HEK293 (cell line): ENCODE measurements around the gene DNAJC6.

Experiments used
- ZNF324 ChIP-seq: fragments of 450-650 bp; formaldehyde crosslinking; IDR thresholded peaks from 2 replicates; pipeline ENCODE4 v1.5.1; 2016; ENCODE audit warnings: missing biosample characterization, missing genetic modification characterization
- ZNF362 ChIP-seq: fragments of 450-650 bp; formaldehyde crosslinking; IDR thresholded peaks from 2 replicates; pipeline ENCODE4 v1.5.1; 2016; ENCODE audit warnings: missing biosample characterization, missing genetic modification characterization
- ZNF521 ChIP-seq: fragments of 450-650 bp; formaldehyde crosslinking; IDR thresholded peaks from 2 replicates; pipeline ENCODE4 v1.5.1; 2017; ENCODE audit warnings: missing biosample characterization, mild to moderate bottlenecking, missing genetic modification characterization
- ZNF585B ChIP-seq: fragments of 450-650 bp; formaldehyde crosslinking; IDR thresholded peaks from 2 replicates; pipeline ENCODE4 v1.5.1; 2016; ENCODE audit warnings: missing biosample characterization, missing genetic modification characterization
- ZNF830 ChIP-seq: fragments of 450-650 bp; IDR thresholded peaks from 2 replicates; pipeline ENCODE4 v1.5.0; 2018; ENCODE audit warnings: missing biosample characterization, missing genetic modification characterization, low read depth, mild to moderate bottlenecking, moderate library complexity
- TF ChIP-seq, protein P1 (sequence below): fragments of 450-650 bp; formaldehyde crosslinking; IDR thresholded peaks from 2 replicates; pipeline ENCODE4 v1.5.1; 2016; ENCODE audit warnings: missing biosample characterization, missing genetic modification characterization
- TF ChIP-seq, protein P2 (sequence below): fragments of 450-650 bp; formaldehyde crosslinking; IDR thresholded peaks from 2 replicates; pipeline ENCODE4 v1.5.1; 2016; ENCODE audit warnings: missing biosample characterization, missing genetic modification characterization
- TF ChIP-seq, protein P3 (sequence below): fragments of 450-650 bp; formaldehyde crosslinking; IDR thresholded peaks from 2 replicates; pipeline ENCODE4 v1.5.1; 2016; ENCODE audit warnings: missing biosample characterization, missing genetic modification characterization

DNA sequence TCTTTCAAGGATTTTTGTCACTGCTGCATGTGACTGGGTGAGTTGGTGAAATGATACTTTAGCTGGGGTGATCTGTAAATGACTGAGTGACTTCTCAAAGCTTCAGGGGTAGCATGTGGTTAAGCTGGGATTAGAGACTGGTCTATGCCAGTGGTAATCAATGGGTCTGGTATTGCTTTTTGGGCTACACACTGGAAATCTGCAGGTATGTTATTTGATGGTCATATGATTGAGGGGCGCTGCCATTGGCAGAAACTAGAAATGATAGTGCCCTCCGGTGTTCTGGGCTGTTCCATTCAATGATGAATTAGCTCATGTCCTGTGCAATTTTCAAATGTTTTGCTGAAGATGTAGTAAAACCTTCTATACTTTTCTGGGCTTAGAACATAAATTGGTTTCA, 39.7 kb upstream of the DNAJC6 start:
- TF ChIP-seq ZNF362 (tag by site-specific recombination), result no peak
- no peak for TF ChIP-seq ZNF830 (tag by site-specific recombination)
- TF ChIP-seq, protein P1, sequence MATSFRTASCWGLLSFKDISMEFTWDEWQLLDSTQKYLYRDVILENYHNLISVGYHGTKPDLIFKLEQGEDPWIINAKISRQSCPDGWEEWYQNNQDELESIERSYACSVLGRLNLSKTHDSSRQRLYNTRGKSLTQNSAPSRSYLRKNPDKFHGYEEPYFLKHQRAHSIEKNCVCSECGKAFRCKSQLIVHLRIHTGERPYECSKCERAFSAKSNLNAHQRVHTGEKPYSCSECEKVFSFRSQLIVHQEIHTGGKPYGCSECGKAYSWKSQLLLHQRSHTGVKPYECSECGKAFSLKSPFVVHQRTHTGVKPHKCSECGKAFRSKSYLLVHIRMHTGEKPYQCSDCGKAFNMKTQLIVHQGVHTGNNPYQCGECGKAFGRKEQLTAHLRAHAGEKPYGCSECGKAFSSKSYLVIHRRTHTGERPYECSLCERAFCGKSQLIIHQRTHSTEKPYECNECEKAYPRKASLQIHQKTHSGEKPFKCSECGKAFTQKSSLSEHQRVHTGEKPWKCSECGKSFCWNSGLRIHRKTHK (tag by site-specific recombination), result no peak
- no peak for TF ChIP-seq ZNF324 (tag by site-specific recombination)
- TF ChIP-seq ZNF585B, result no peak
- TF ChIP-seq, protein P2, sequence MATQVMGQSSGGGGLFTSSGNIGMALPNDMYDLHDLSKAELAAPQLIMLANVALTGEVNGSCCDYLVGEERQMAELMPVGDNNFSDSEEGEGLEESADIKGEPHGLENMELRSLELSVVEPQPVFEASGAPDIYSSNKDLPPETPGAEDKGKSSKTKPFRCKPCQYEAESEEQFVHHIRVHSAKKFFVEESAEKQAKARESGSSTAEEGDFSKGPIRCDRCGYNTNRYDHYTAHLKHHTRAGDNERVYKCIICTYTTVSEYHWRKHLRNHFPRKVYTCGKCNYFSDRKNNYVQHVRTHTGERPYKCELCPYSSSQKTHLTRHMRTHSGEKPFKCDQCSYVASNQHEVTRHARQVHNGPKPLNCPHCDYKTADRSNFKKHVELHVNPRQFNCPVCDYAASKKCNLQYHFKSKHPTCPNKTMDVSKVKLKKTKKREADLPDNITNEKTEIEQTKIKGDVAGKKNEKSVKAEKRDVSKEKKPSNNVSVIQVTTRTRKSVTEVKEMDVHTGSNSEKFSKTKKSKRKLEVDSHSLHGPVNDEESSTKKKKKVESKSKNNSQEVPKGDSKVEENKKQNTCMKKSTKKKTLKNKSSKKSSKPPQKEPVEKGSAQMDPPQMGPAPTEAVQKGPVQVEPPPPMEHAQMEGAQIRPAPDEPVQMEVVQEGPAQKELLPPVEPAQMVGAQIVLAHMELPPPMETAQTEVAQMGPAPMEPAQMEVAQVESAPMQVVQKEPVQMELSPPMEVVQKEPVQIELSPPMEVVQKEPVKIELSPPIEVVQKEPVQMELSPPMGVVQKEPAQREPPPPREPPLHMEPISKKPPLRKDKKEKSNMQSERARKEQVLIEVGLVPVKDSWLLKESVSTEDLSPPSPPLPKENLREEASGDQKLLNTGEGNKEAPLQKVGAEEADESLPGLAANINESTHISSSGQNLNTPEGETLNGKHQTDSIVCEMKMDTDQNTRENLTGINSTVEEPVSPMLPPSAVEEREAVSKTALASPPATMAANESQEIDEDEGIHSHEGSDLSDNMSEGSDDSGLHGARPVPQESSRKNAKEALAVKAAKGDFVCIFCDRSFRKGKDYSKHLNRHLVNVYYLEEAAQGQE, result no peak
- TF ChIP-seq, protein P3, sequence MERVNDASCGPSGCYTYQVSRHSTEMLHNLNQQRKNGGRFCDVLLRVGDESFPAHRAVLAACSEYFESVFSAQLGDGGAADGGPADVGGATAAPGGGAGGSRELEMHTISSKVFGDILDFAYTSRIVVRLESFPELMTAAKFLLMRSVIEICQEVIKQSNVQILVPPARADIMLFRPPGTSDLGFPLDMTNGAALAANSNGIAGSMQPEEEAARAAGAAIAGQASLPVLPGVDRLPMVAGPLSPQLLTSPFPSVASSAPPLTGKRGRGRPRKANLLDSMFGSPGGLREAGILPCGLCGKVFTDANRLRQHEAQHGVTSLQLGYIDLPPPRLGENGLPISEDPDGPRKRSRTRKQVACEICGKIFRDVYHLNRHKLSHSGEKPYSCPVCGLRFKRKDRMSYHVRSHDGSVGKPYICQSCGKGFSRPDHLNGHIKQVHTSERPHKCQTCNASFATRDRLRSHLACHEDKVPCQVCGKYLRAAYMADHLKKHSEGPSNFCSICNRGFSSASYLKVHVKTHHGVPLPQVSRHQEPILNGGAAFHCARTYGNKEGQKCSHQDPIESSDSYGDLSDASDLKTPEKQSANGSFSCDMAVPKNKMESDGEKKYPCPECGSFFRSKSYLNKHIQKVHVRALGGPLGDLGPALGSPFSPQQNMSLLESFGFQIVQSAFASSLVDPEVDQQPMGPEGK (tag by site-specific recombination), result no peak
- no peak for TF ChIP-seq ZNF521 (tag by site-specific recombination)
